A673 (cell line): ENCODE results near the gene SFN. TPM values are rescaled to one million over a fixed set of nuclear protein-coding genes. Genes with fewer than 3 reads are reported as not detected.

Experiments used
- BruUV-seq: library from RNA; stranded (reverse); fragments of 400-500 nt; replicated peaks from 2 replicates; lab custom pipeline; 2021; lab: Mats Ljungman, UMichigan
- CTCF ChIA-PET: fragments of 300-600 bp; sonication (Branson Sonifier 250); formaldehyde crosslinking; loops from one replicate; lab custom pipeline; 2022; ENCODE audit warnings: antibody characterized with exemption; lab: Charles Lee
- POLR2A ChIA-PET: fragments of 300-600 bp; sonication (Branson Sonifier 250); formaldehyde crosslinking; loops from one replicate; lab custom pipeline; 2022; ENCODE audit warnings: antibody characterized with exemption; ENCODE audit not compliant: low non-redundant PET; lab: Charles Lee
- DNase-seq: peaks from one replicate; pipeline ENCODE4 v3.0.0-alpha.2; 2015; ENCODE audit warnings: low spot score
- H3K27ac ChIP-seq: fragments of 200-600 bp; sonication (generic); 2 replicates; pipeline ENCODE4 v1.5.1; 2016; ENCODE audit warnings: mixed run types, low read depth, mild to moderate bottlenecking, mixed read lengths, antibody characterized with exemption, low read length; ENCODE audit not compliant: poor library complexity, severe bottlenecking
- H3K27me3 ChIP-seq: fragments of 200-600 bp; sonication (generic); replicated peaks from 2 replicates; pipeline ENCODE4 v1.6.1; 2017; ENCODE audit warnings: mixed run types, low read depth, mild to moderate bottlenecking, mixed read lengths, antibody characterized with exemption, low read length; ENCODE audit not compliant: insufficient read depth, poor library complexity
- H3K36me3 ChIP-seq: fragments of 200-600 bp; sonication (generic); 2 replicates; pipeline ENCODE4 v1.6.1; 2016; ENCODE audit warnings: mixed run types, mild to moderate bottlenecking, mixed read lengths, antibody characterized with exemption, low read length; ENCODE audit not compliant: insufficient read depth, poor library complexity, severe bottlenecking
- H3K4me1 ChIP-seq: fragments of 200-600 bp; sonication (generic); 2 replicates; pipeline ENCODE4 v1.6.1; 2017; ENCODE audit warnings: mixed run types, mild to moderate bottlenecking, mixed read lengths, antibody characterized with exemption, low read length; ENCODE audit not compliant: insufficient read depth, poor library complexity, severe bottlenecking
- H3K4me3 ChIP-seq: fragments of 200-600 bp; sonication (generic); 2 replicates; pipeline ENCODE4 v1.5.1; 2016; ENCODE audit warnings: low read depth, mixed run types, mild to moderate bottlenecking, mixed read lengths, low read length; ENCODE audit not compliant: poor library complexity, severe bottlenecking
- H3K9me3 ChIP-seq: fragments of 200-600 bp; sonication (generic); 2 replicates; pipeline ENCODE4 v1.6.1; 2016; ENCODE audit warnings: mixed run types, low read depth, mild to moderate bottlenecking, mixed read lengths, antibody characterized with exemption, low read length; ENCODE audit not compliant: poor library complexity, severe bottlenecking
- EZH2 ChIP-seq: fragments of 200-600 bp; sonication (generic); IDR thresholded peaks from 2 replicates; pipeline ENCODE4 v1.6.1; 2017; ENCODE audit warnings: borderline replicate concordance, low read depth, mild to moderate bottlenecking, mixed read lengths, antibody characterized with exemption, low read length; ENCODE audit not compliant: poor library complexity, severe bottlenecking
- intact Hi-C: fragments of 100-400 bp; cut with micrococcal nuclease; formaldehyde crosslinking; loops from one replicate; pipeline ENCODE4 v1.10.0; 2022; ENCODE audit not compliant: unreplicated experiment
- total RNA-seq: library from RNA; stranded (reverse); gene quantifications from 2 replicates; pipeline ENCODE4 v1.2.3, GENCODE V29; 2021
- TF ChIP-seq, protein P1 (sequence below): fragments of 300-800, 200-600 bp; sonication (generic); conservative IDR thresholded peaks from 2 replicates; pipeline ENCODE4 v1.5.1; 2017; ENCODE audit warnings: low read depth, mild to moderate bottlenecking, antibody characterized with exemption, low read length, moderate library complexity, mixed read lengths

Gene SFN
- total RNA-seq, 1 experiment from 2014 or later: not detected

DNA sequence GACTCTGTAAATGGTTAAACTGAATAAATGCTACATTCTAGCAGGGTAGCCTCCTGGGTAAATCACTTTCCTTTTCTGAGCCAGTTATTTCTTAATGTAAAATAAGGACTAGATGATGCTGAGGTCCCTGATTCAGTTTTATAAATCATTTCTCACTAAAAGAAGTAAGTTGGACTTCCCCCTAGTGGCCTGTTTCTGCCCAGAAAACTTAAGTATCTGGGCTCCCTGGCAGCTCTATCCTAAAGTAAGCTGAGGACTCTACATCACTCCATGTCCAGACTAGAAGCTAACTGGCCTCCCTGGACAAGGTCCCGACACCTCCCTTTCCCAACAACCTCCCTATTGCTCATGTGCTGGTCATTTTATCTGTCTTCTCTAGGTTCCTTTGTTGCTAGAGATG, 24.2 kb downstream of the SFN start:
- no peaks in the 10 kb centered on the region for H3K9me3 ChIP-seq
- no peak overlapping the region for H3K4me3 ChIP-seq
- ChIA-PET POLR2A (no interaction called here), CTCF (interaction anchor here (0.7 to 1.3 kb wide), 3 partner anchors 10 to 671 kb away, joined by 3 to 6 read pairs (median 3); no protein-coding TSS in a partner anchor)
- H3K27ac ChIP-seq: no peak overlapping the region
- BruUV-seq: no TSS peak
- no peak for TF ChIP-seq EZH2
- TF ChIP-seq, protein P1, sequence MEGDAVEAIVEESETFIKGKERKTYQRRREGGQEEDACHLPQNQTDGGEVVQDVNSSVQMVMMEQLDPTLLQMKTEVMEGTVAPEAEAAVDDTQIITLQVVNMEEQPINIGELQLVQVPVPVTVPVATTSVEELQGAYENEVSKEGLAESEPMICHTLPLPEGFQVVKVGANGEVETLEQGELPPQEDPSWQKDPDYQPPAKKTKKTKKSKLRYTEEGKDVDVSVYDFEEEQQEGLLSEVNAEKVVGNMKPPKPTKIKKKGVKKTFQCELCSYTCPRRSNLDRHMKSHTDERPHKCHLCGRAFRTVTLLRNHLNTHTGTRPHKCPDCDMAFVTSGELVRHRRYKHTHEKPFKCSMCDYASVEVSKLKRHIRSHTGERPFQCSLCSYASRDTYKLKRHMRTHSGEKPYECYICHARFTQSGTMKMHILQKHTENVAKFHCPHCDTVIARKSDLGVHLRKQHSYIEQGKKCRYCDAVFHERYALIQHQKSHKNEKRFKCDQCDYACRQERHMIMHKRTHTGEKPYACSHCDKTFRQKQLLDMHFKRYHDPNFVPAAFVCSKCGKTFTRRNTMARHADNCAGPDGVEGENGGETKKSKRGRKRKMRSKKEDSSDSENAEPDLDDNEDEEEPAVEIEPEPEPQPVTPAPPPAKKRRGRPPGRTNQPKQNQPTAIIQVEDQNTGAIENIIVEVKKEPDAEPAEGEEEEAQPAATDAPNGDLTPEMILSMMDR: peak; percentile 50
- DNase-seq: peak; percentile 48
- peaks cover 57% of the 10 kb centered on the region for H3K36me3 ChIP-seq
- H3K4me1 ChIP-seq: peaks cover 9% of the 10 kb centered on the region
- H3K27me3 ChIP-seq: no peaks in the 10 kb centered on the region
- intact Hi-C loops: no loop called here

DNA sequence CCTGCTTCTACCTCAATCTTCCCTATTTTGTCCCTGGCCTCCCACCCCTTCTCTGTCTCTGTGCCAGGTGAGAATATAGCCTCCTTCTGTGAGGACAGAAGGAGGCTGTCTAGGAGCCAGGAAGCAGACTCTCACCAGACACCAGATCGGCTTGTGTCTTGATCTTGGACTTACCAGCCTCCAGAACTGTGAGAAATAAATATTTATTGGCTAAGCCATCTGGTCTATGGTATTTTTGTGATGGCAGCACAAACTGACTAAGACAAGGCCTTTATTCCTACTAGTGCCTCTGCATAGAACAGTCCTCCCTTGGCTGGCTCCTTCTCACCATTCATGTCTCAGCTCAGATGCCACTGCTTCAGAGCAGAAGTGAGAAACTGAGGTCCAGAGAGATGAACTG, 25.3 kb downstream of the SFN start:
- H3K4me1 ChIP-seq: peaks cover 9% of the 10 kb centered on the region
- no peak for DNase-seq
- H3K4me3 ChIP-seq: no peak overlapping the region
- H3K9me3 ChIP-seq: no peaks in the 10 kb centered on the region
- intact Hi-C loops: no loop called here
- TF ChIP-seq, protein P1: no peak
- no peak for TF ChIP-seq EZH2
- H3K27me3 ChIP-seq: no peaks in the 10 kb centered on the region
- ChIA-PET POLR2A (no interaction called here), CTCF (no interaction called here)
- BruUV-seq: no TSS peak
- H3K27ac ChIP-seq: no peak overlapping the region
- H3K36me3 ChIP-seq: peaks cover 57% of the 10 kb centered on the region

DNA sequence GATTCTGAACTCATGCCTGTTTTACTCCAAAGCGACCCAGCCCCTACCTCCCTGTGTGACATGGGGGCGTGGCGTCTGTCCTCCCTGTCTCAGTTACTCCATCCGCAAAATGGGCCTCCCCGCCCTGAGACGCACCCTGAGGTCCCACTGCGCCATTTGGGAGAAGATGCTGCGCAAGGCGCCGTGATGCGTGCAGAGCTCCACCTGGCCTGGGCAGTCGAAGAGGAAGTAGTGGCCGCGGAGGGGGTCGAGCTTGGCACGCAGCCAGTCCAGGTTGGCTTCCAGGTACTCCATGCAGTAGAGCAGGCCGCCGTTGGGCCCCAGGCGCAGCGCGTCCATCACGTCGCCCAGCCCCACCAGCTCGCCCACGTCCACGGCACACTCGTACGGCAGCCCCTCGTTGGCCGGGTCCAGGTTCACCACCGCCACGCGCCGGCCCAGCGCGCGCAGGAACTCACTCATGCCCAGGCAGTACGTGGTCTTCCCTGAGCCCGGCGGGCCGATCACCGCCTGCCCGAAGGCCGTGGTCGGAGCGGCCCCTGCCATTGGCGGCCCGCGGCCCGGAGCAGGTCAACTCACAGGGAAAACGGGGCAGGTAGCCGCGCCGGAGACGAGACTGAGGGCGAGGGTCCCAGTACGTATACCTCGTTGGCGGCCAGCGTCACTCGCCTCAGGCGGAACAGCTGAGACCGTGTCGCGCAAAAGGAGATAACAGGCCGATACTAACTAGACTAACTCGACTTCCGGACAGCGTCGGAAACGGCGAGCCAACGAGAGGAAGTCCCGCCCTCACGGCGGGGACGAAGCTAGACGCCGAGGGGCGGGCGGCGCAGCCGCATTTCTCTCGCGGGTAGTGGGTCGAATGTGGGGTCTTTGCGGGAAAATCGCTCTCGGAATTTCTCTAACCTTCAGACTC, 26.9 kb downstream of the SFN start, which contains the start of gene GPN2:
Gene GPN2 (minus strand): TSS at position 733 of the 916 bp plus-strand sequence. CDS start 187 bp downstream, at position 546.
- DNase-seq: peak; percentile 88
- Histone ChIP-seq H3K36me3 (peaks cover 44% of the 10 kb centered on the region), H3K27ac (peak within 1 kb of the TSS; percentile 84), H3K27me3 (no peaks in the 10 kb centered on the region), H3K9me3 (no peaks in the 10 kb centered on the region), H3K4me1 (peaks cover 9% of the 10 kb centered on the region), H3K4me3 (peak within 1 kb of the TSS; percentile 70)
- ChIA-PET POLR2A (interaction anchor here (0.5 to 1.4 kb wide), 5 partner anchors 11 to 556 kb away, joined by 3 to 18 read pairs (median 8); partner anchors contain the start of gene GPATCH3), CTCF (interaction anchor here (0.7 kb wide), 1 partner anchor 25 kb away, joined by 3 read pairs; no protein-coding TSS in a partner anchor)
- no peak for TF ChIP-seq EZH2
- TF ChIP-seq, protein P1: no peak
- BruUV-seq: no TSS peak
- intact Hi-C loops: no loop called here
